Measurements from ENCODE around the gene TRIM10.
"Not testable (repeated sequence)": the region's sequence is repeated elsewhere in the genome, so short reads cannot be mapped to it uniquely, and the experiment has no call there.

The TRIM10 gene

DNA sequence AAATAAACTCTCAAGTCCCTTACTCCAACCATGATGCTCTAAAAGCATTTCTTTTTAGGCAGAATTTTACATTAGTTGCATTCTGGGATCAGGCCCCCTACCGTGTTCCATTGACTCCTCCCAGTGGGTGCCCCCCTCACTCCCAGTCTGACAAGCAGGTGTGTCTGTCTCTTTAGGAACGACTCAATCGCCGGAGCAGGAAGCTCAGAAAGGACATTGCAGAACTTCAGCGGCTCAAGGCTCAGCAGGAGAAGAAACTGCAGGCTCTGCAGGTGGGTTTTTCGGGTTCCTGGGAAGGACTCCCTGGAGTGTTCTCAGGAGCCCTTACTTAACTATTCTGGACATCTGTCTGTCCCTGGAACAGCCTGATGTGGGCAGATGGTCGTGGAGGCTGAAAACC, 15.2 kb downstream of the TRIM10 start:
- TF ChIP-seq, protein P1, sequence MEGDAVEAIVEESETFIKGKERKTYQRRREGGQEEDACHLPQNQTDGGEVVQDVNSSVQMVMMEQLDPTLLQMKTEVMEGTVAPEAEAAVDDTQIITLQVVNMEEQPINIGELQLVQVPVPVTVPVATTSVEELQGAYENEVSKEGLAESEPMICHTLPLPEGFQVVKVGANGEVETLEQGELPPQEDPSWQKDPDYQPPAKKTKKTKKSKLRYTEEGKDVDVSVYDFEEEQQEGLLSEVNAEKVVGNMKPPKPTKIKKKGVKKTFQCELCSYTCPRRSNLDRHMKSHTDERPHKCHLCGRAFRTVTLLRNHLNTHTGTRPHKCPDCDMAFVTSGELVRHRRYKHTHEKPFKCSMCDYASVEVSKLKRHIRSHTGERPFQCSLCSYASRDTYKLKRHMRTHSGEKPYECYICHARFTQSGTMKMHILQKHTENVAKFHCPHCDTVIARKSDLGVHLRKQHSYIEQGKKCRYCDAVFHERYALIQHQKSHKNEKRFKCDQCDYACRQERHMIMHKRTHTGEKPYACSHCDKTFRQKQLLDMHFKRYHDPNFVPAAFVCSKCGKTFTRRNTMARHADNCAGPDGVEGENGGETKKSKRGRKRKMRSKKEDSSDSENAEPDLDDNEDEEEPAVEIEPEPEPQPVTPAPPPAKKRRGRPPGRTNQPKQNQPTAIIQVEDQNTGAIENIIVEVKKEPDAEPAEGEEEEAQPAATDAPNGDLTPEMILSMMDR (IDR thresholded peaks at IDR 0.05; ENCODE audit: insufficient read depth, low read depth, low read length, missing control alignments), result no peak
- DNase-seq (ENCODE audit: low read depth), result no peak
- no peak overlapping the region for H3K4me3 ChIP-seq (ENCODE audit: low read length)

DNA sequence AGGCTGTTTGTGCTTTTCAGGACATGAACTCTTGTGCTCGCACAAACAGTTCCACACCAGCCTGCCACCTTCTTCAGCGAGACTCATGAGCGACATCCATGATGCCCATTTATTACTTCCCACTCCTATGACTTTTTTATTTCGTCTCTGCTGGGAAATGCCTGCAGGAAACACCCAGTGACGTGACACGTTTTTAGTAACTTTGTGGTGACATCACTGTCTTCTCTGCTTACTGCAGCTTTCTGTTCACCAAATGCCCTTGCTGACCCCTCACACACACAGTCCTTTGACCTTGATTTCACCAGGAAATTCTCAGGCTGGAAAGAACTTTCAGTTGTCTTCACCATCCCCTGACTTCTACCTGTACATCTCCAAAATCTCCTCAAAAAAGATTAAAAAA, 16.2 kb downstream of the TRIM10 start:
- DNase-seq (ENCODE audit: low read depth), result no peak
- TF ChIP-seq, protein P1 (IDR thresholded peaks at IDR 0.05; ENCODE audit: insufficient read depth, low read depth, low read length, missing control alignments), result no peak
- no peak overlapping the region for H3K4me3 ChIP-seq (ENCODE audit: low read length)

GRCh38 chr6:30143780-30144179, 17.2 kb downstream of the TRIM10 start:
- H3K4me3 ChIP-seq (ENCODE audit: low read length), result no peak overlapping the region
- TF ChIP-seq, protein P1 (IDR thresholded peaks at IDR 0.05; ENCODE audit: insufficient read depth, low read depth, low read length, missing control alignments), result no peak
- DNase-seq (ENCODE audit: low read depth), result no peak

DNA sequence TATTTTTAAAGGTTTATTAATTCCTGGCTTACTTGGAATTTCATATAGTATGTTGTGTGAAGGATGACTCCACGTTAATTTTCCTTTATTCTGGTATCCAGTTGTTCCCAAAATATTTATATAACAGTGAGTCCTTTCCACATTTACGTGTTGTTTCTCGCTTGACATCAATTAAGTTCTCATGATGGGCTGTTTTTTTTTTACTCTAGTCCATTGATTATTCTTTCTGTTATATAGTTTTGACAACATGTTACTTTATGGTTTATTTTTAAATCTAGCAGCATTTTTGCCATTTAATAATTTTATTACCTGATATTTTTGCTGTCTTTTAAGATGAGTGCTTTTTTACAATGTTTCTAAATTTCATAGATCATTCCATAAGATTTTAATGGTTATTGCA, 18.3 kb downstream of the TRIM10 start:
- no peak for DNase-seq (ENCODE audit: low read depth)
- TF ChIP-seq, protein P1 (IDR thresholded peaks at IDR 0.05; ENCODE audit: insufficient read depth, low read depth, low read length, missing control alignments), result no peak
- no peak overlapping the region for H3K4me3 ChIP-seq (ENCODE audit: low read length)

- DNase-seq (ENCODE audit: low read depth); H3K4me3 ChIP-seq (ENCODE audit: low read length): not testable (repeated sequence)
These were observed 20.8 kb downstream of the TRIM10 start for GRCh38 chr6:30140240-30140639.

DNA sequence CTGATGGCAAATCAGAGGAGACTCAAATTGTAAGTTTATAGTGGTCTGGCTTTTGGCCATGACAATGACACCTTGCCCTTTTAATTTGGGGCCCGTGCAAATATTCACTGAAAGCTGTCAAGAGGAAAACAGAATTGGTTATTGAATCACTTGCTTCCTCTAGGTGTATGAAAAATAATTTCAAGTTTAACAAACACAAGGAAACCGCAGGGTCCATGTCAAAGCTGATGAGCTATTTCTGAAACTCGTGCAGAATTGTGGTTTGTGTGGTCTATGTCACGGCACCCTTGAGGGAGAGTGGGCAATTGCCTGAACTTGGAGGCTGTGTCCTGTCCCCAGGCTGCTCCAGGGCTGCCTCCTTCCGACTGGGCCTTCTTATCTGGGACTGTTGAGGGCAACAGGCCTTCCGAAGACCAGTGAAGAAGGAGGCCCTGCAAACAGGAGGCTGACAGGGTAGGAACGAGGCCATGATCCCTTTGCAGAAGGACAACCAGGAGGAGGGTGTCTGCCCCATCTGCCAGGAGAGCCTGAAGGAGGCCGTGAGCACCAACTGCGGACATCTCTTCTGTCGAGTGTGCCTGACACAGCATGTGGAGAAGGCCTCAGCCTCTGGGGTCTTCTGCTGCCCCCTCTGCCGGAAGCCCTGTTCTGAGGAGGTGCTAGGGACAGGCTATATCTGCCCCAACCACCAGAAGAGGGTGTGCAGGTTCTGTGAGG, 24.3 kb downstream of the TRIM10 start:
- TF ChIP-seq, protein P1 (IDR thresholded peaks at IDR 0.05; ENCODE audit: insufficient read depth, low read depth, low read length, missing control alignments), result no peak
- no peak for DNase-seq (ENCODE audit: low read depth)
- no peak overlapping the region for H3K4me3 ChIP-seq (ENCODE audit: low read length)

DNA sequence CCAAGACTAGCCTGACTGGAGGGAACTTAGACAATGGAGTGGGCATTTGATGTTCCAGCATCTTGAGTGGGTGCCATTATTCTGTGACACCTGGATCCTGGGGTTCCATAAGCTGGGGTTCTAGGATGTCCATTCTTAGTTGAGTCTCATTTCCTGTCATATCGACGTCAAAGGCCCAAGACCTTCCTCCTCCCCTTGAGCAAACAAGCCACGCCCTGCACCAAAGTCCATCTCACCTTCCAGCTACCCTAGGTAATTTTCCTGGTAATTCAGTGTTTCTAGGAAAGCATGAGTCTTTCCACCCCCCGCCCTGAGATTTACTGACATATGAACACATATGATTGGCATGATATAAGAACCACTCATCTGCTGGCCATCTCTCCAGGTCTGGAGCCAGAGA, 25.3 kb downstream of the TRIM10 start, which contains the start of gene TRIM40:
TRIM40 (plus strand) TSS at position 384 of the 400 bp plus-strand sequence. CDS start 897 bp downstream, outside the sequence.
- TF ChIP-seq, protein P1 (IDR thresholded peaks at IDR 0.05; ENCODE audit: insufficient read depth, low read depth, low read length, missing control alignments), result no peak
- H3K4me3 ChIP-seq (ENCODE audit: low read length), result no peak within 1 kb of the TSS
- DNase-seq (ENCODE audit: low read depth), result no peak
